ENCODE measurements around the gene TTC21A.

- TF ChIP-seq CTCF (CRISPR knock-in tag; IDR thresholded peaks at IDR 0.05) (no peak), NFE2L1 (CRISPR knock-in tag; IDR thresholded peaks at IDR 0.05; ENCODE audit: borderline replicate concordance) (no peak)
Observed at GRCh38 chr3:39067286-39067685, 40.2 kb upstream of the TTC21A start.

Data from HepG2 (cell line).